ENCODE results near the gene BCL2.

BCL2 gene

DNA sequence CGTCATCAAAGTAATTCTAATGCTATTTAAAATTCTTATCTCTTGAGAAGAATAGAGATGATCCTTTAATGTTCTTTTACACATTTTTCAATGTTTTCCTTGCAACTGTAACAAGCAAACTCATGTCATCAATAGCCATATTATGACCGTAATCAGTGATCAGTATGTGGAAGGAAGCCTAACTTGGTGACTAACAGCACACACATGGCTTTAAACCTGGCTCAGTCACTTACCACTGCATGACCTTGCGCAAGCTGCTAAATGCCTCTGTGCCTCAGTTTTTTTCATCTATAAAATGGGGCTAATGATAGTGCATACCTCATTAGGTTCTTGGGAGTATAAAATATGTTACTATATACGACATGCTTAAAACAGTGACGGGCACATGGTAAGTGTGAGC, 149.7 kb downstream of the BCL2 start:
- no peak for TF ChIP-seq FOXM1 (IDR thresholded peaks at IDR 0.05; ENCODE audit: borderline replicate concordance, low read depth)
- no peak for TF ChIP-seq YY1 (IDR thresholded peaks at IDR 0.05; ENCODE audit: low read depth)
- TF ChIP-seq RAD21 (IDR thresholded peaks at IDR 0.05; ENCODE audit: low read depth), result no peak
- no peak for TF ChIP-seq TCF12 (IDR thresholded peaks at IDR 0.05; ENCODE audit: low read depth)
- TF ChIP-seq NFIC (IDR thresholded peaks at IDR 0.05), result no peak
- no peak for TF ChIP-seq CREB1 (IDR thresholded peaks at IDR 0.05; ENCODE audit: low read depth)
- TF ChIP-seq, protein P1, sequence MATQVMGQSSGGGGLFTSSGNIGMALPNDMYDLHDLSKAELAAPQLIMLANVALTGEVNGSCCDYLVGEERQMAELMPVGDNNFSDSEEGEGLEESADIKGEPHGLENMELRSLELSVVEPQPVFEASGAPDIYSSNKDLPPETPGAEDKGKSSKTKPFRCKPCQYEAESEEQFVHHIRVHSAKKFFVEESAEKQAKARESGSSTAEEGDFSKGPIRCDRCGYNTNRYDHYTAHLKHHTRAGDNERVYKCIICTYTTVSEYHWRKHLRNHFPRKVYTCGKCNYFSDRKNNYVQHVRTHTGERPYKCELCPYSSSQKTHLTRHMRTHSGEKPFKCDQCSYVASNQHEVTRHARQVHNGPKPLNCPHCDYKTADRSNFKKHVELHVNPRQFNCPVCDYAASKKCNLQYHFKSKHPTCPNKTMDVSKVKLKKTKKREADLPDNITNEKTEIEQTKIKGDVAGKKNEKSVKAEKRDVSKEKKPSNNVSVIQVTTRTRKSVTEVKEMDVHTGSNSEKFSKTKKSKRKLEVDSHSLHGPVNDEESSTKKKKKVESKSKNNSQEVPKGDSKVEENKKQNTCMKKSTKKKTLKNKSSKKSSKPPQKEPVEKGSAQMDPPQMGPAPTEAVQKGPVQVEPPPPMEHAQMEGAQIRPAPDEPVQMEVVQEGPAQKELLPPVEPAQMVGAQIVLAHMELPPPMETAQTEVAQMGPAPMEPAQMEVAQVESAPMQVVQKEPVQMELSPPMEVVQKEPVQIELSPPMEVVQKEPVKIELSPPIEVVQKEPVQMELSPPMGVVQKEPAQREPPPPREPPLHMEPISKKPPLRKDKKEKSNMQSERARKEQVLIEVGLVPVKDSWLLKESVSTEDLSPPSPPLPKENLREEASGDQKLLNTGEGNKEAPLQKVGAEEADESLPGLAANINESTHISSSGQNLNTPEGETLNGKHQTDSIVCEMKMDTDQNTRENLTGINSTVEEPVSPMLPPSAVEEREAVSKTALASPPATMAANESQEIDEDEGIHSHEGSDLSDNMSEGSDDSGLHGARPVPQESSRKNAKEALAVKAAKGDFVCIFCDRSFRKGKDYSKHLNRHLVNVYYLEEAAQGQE (IDR thresholded peaks at IDR 0.05; ENCODE audit: low read depth), result no peak
- no peak for TF ChIP-seq ZBTB7A (IDR thresholded peaks at IDR 0.05; ENCODE audit: low read depth)
- TF ChIP-seq EP300 (IDR thresholded peaks at IDR 0.05; ENCODE audit: borderline replicate concordance), result no peak
- TF ChIP-seq TAF1 (IDR thresholded peaks at IDR 0.05; ENCODE audit: low read depth), result no peak
- TF ChIP-seq TEAD4 (IDR thresholded peaks at IDR 0.05), result no peak
- TF ChIP-seq, protein P2, sequence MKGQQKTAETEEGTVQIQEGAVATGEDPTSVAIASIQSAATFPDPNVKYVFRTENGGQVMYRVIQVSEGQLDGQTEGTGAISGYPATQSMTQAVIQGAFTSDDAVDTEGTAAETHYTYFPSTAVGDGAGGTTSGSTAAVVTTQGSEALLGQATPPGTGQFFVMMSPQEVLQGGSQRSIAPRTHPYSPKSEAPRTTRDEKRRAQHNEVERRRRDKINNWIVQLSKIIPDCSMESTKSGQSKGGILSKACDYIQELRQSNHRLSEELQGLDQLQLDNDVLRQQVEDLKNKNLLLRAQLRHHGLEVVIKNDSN (IDR thresholded peaks at IDR 0.05), result no peak
- TF ChIP-seq CEBPB (IDR thresholded peaks at IDR 0.05), result no peak
- TF ChIP-seq, protein P3, sequence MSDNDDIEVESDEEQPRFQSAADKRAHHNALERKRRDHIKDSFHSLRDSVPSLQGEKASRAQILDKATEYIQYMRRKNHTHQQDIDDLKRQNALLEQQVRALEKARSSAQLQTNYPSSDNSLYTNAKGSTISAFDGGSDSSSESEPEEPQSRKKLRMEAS (IDR thresholded peaks at IDR 0.05), result no peak
- TF ChIP-seq EGR1 (IDR thresholded peaks at IDR 0.05), result no peak

DNA sequence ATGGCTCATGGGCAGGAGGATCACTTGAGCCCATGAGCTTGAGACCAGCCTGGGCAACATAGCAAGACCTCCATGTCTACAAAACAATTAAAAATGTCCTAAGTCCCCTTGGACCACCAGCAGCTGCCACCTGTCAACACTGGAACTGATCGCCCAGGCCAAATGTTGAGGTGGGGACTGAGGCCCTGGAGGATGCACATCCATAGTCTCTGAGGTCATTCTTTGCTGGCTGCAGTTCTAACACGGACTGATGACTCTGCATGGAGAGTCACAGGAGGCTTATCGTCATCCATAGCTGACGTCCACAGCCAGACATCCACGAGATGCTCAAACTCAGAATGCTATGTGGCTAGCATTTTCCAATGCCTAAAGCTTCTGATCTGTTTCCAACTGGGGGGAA, 151.3 kb downstream of the BCL2 start:
- TF ChIP-seq CEBPB (IDR thresholded peaks at IDR 0.05), result no peak
- TF ChIP-seq, protein P3 (IDR thresholded peaks at IDR 0.05), result no peak
- no peak for TF ChIP-seq CREB1 (IDR thresholded peaks at IDR 0.05; ENCODE audit: low read depth)
- TF ChIP-seq TAF1 (IDR thresholded peaks at IDR 0.05; ENCODE audit: low read depth), result no peak

DNA sequence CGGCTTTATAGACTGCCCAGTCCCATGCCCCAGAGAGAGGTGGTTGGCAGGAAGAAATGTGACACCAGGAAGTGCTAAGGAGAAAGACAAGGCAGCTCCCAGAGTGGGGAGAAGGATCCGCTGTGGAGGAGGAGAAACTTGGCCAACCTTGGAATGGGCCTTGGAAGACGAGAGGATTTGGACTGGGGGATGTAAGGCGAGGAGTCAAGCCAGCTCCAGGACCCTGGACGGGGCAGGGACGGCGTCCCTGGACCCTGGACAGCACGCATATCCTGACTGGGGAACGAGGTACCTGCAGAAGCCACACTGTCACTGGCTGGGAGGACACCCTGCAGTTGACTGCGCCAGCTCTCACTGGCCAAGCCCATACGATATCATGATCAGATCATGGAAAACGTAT, 153.4 kb downstream of the BCL2 start:
- TF ChIP-seq FOXM1 (IDR thresholded peaks at IDR 0.05; ENCODE audit: borderline replicate concordance, low read depth), result no peak
- TF ChIP-seq TCF12 (IDR thresholded peaks at IDR 0.05; ENCODE audit: low read depth), result no peak
- no peak for TF ChIP-seq RAD21 (IDR thresholded peaks at IDR 0.05; ENCODE audit: low read depth)
- TF ChIP-seq TEAD4 (IDR thresholded peaks at IDR 0.05), result no peak
- TF ChIP-seq, protein P2 (IDR thresholded peaks at IDR 0.05), result no peak
- TF ChIP-seq ZBTB7A (IDR thresholded peaks at IDR 0.05; ENCODE audit: low read depth), result no peak
- TF ChIP-seq CEBPB (IDR thresholded peaks at IDR 0.05), result no peak
- no peak for TF ChIP-seq NFIC (IDR thresholded peaks at IDR 0.05)
- no peak for TF ChIP-seq CREB1 (IDR thresholded peaks at IDR 0.05; ENCODE audit: low read depth)
- TF ChIP-seq TAF1 (IDR thresholded peaks at IDR 0.05; ENCODE audit: low read depth), result no peak
- TF ChIP-seq, protein P1 (IDR thresholded peaks at IDR 0.05; ENCODE audit: low read depth), result no peak
- no peak for TF ChIP-seq EGR1 (IDR thresholded peaks at IDR 0.05)
- TF ChIP-seq, protein P3 (IDR thresholded peaks at IDR 0.05), result no peak
- TF ChIP-seq YY1 (IDR thresholded peaks at IDR 0.05; ENCODE audit: low read depth), result no peak
- TF ChIP-seq EP300 (IDR thresholded peaks at IDR 0.05; ENCODE audit: borderline replicate concordance), result no peak

DNA sequence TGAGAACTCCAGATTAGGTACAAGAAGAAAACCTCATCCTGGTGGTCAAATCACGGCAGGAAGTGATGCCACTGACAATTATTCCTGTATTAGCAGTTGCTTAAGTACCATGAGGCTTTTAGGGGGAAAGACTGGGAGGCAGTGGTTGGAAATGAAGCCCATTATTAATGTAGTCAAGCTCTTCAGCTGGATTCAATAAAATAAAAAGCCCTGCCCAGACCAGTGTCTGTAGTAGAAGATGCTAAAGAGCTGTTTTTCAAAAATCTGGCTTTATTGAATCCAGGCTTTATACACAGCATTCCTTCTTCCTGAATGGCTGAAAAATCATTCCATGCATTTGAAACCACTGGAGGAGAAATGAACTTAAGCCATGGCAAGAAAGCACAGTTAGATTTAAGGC, 155.2 kb downstream of the BCL2 start:
- no peak for TF ChIP-seq TEAD4 (IDR thresholded peaks at IDR 0.05)

DNA sequence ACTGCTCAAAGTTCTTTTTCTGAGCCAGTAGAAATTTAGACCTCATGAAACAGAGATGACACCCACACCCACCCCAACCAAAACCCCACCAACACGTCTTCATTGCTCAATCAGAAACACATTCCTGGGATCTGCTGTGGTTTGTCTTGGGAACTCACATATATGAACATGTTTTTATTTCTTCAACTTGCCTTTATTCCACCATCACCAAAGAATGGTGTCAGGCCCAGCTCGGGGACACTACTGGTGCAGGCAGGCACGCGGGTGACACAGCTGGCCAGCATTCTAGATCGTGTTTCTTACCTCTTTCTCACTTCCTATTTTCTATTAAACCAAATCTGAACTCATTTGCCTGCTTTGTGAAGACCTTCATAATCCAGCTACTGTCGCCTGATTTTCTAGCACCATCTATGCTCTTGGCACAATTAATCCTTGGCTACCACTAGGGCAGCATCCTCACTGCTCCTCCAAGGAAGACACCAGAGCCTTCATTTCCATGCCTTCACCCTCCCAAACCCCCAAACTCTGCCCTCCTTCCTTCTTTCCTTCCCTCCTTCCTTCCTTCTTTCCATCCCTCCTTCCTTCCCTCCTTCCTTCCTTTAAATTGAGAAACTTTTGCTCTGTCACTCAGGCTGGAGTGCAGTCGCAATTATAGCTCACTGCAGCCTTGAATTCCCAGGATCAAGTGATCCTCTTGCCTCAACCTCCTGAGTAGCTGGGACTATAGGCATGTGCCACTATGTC, 157.1 kb downstream of the BCL2 start:
- TF ChIP-seq RAD21 (IDR thresholded peaks at IDR 0.05; ENCODE audit: low read depth), result no peak
- no peak for TF ChIP-seq ZBTB7A (IDR thresholded peaks at IDR 0.05; ENCODE audit: low read depth)
- TF ChIP-seq, protein P3 (IDR thresholded peaks at IDR 0.05), result no peak
- TF ChIP-seq EP300 (IDR thresholded peaks at IDR 0.05; ENCODE audit: borderline replicate concordance), result no peak

DNA sequence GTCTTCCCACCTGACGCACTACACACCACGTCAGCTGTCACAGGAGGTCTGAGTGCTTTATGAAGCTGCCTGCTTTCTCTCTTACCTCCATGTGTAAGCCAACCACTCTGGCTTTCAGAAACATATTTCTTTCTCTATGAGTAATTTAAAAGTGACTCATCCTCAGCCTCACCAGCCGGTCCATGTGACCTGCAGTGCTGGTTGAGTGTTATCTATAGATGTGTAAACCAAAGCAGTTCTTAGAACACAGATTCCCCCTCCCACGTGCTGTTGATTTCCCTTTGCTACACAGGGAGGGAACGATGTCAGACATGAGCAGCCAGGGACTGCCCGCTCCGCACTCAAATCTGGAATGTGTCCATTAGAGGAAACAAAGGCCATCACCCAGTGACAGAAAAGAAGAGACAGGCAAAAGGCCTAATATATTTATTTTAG, 157.8 kb downstream of the BCL2 start:
- no peak for TF ChIP-seq TEAD4 (IDR thresholded peaks at IDR 0.05)
- no peak for TF ChIP-seq EGR1 (IDR thresholded peaks at IDR 0.05)
- no peak for TF ChIP-seq EP300 (IDR thresholded peaks at IDR 0.05; ENCODE audit: borderline replicate concordance)
- TF ChIP-seq, protein P2 (IDR thresholded peaks at IDR 0.05), result no peak
- no peak for TF ChIP-seq YY1 (IDR thresholded peaks at IDR 0.05; ENCODE audit: low read depth)
- no peak for TF ChIP-seq ZBTB7A (IDR thresholded peaks at IDR 0.05; ENCODE audit: low read depth)
- TF ChIP-seq FOXM1 (IDR thresholded peaks at IDR 0.05; ENCODE audit: borderline replicate concordance, low read depth), result no peak
- no peak for TF ChIP-seq NFIC (IDR thresholded peaks at IDR 0.05)
- no peak for TF ChIP-seq CREB1 (IDR thresholded peaks at IDR 0.05; ENCODE audit: low read depth)
- no peak for TF ChIP-seq TCF12 (IDR thresholded peaks at IDR 0.05; ENCODE audit: low read depth)
- TF ChIP-seq CEBPB (IDR thresholded peaks at IDR 0.05), result no peak

Measured in Ishikawa (cell line).